CD4-positive, alpha-beta T cell (primary cell): ENCODE results near the gene NOTCH2. TPM values are rescaled to one million over a fixed set of nuclear protein-coding genes. Genes with fewer than 3 reads are reported as not detected.

Experiments
- ATAC-seq: fragments of 200-7000 bp; cut with Tn5 transposase; one replicate; pipeline ENCODE4 v1.10.0; 2022; ENCODE audit warnings: mild to moderate bottlenecking; ENCODE audit not compliant: poor library complexity
- CTCF ChIA-PET: fragments of 350-600 bp; sonication (Branson Sonifier 250); formaldehyde crosslinking; loops from one replicate; lab custom pipeline; 2021; ENCODE audit warnings: antibody characterized with exemption, inconsistent platforms; lab: Charles Lee
- POLR2A ChIA-PET: fragments of 350-600 bp; sonication (Branson Sonifier 250); formaldehyde crosslinking; loops from one replicate; lab custom pipeline; 2021; ENCODE audit warnings: antibody characterized with exemption, inconsistent platforms; lab: Charles Lee
- DNase-seq, 14 experiments: peaks; one replicate each; pipeline ENCODE4 v3.0.0-alpha.2; 2013 to 2020; ENCODE audit warnings: mixed read lengths in 2 of 14
- H3K27ac ChIP-seq, 2 donors: one replicate each; pipeline versions ENCODE4 v1.5.1 to v1.7.0; 2013; ENCODE audit warnings: low read length in 2 of 2, low read depth in 1 of 2, mild to moderate bottlenecking in 1 of 2
- H3K27me3 ChIP-seq, 2 experiments: 1 replicate in 1 of 2; 2 replicates in 1 of 2; pipeline versions ENCODE4 v1.6.1 to v1.7.0; 2013; ENCODE audit warnings: low read length in 2 of 2, control low read depth in 1 of 2, mild to moderate bottlenecking in 1 of 2, moderate library complexity in 1 of 2; ENCODE audit not compliant: insufficient read depth in 2 of 2, control insufficient read depth in 1 of 2
- H3K36me3 ChIP-seq: one replicate; pipeline ENCODE4 v1.6.1; 2013; ENCODE audit warnings: low read length, control low read depth; ENCODE audit not compliant: insufficient read depth
- H3K4me1 ChIP-seq: one replicate; pipeline ENCODE4 v1.6.1; 2013; ENCODE audit warnings: low read length, control low read depth; ENCODE audit not compliant: insufficient read depth
- H3K4me3 ChIP-seq: one replicate; pipeline ENCODE4 v1.5.1; 2013; ENCODE audit warnings: mild to moderate bottlenecking, low read length, moderate library complexity
- H3K9me3 ChIP-seq, 2 experiments: 1 replicate in 1 of 2; 2 replicates in 1 of 2; pipeline versions ENCODE4 v1.6.1 to v1.7.0; 2013; ENCODE audit warnings: low read length in 2 of 2, mild to moderate bottlenecking in 2 of 2, control low read depth in 1 of 2, moderate library complexity in 1 of 2; ENCODE audit not compliant: control insufficient read depth in 1 of 2, insufficient read depth in 1 of 2
- H3K27ac Mint-ChIP-seq: one replicate; pipeline ENCODE4 v1.8.0; 2020; ENCODE audit warnings: mixed read lengths
- H3K27me3 Mint-ChIP-seq: one replicate; pipeline ENCODE4 v1.8.0; 2021; ENCODE audit warnings: mixed read lengths
- H3K36me3 Mint-ChIP-seq: one replicate; pipeline ENCODE4 v1.8.0; 2021; ENCODE audit warnings: low read depth, mixed read lengths
- H3K4me1 Mint-ChIP-seq: one replicate; pipeline ENCODE4 v1.8.0; 2021; ENCODE audit warnings: low read depth, mixed read lengths
- H3K4me3 Mint-ChIP-seq: one replicate; pipeline ENCODE4 v1.8.0; 2020; ENCODE audit warnings: mild to moderate bottlenecking, mixed read lengths
- H3K9me3 Mint-ChIP-seq: one replicate; pipeline ENCODE4 v1.8.0; 2020; ENCODE audit warnings: mixed read lengths
- CTCF ChIP-seq: fragments of 200-600 bp; IDR thresholded peaks from one replicate; pipeline ENCODE4 v1.8.0; 2022; ENCODE audit warnings: antibody characterized with exemption, mild to moderate bottlenecking
- intact Hi-C, 2 experiments: fragments of 100-400 bp; cut with DNase I in 1 of 2; cut with micrococcal nuclease in 1 of 2; formaldehyde crosslinking; loops; one replicate each; pipeline versions ENCODE4 v1.15.1 to v1.9.0; 2023 to 2025; cut with DNase I, micrococcal nuclease
- total RNA-seq, 174 experiments: library from RNA in 2 of 174; stranded (reverse) in 2 of 174; gene quantifications; one replicate each; pipeline ENCODE4 v1.2.3 and lab custom pipeline; 2021 to 2026

NOTCH2 gene
- total RNA-seq, 2 experiments from 2014 or later: 27.5 to 29.4 TPM

GRCh38 chr1:119862276-119862675 lies 207.2 kb downstream of the NOTCH2 start:
- POLR2A ChIA-PET: no interaction called here
- H3K9me3 Mint-ChIP-seq: no peaks in the 10 kb centered on the region

More at GRCh38 chr1:119862276-119862675, 207.2 kb downstream of the NOTCH2 start:
- ATAC-seq (no peak), DNase-seq (no peak)
- H3K36me3 ChIP-seq: no peaks in the 10 kb centered on the region
- TF ChIP-seq CTCF: no peak
- no peaks in the 10 kb centered on the region for H3K4me1 Mint-ChIP-seq
- intact Hi-C loops: no loop called here
- no peak overlapping the region for H3K4me3 Mint-ChIP-seq
- no peak overlapping the region for H3K27ac Mint-ChIP-seq
- H3K27ac ChIP-seq: no peak overlapping the region
- no peaks in the 10 kb centered on the region for H3K36me3 Mint-ChIP-seq
- H3K9me3 ChIP-seq: no peaks in the 10 kb centered on the region
- H3K27me3 ChIP-seq: peaks cover 0 to 4% of the 10 kb centered on the region in 2 experiments
- H3K27me3 Mint-ChIP-seq: peaks cover 31% of the 10 kb centered on the region
- peaks cover 6% of the 10 kb centered on the region for H3K4me1 ChIP-seq
- CTCF ChIA-PET: no interaction called here
- H3K4me3 ChIP-seq: no peak overlapping the region

Other genes with a start within 250 kb of the NOTCH2 start
- not detected for gene ADAM30, start 173.1 kb downstream of the NOTCH2 start, total RNA-seq
- gene SEC22B, start 106.9 kb upstream of the NOTCH2 start, total RNA-seq: 10 to 100 TPM; 23.2 to 24.9 TPM